ENCODE measurements around the gene ZNF497. TPM values are rescaled to one million over a fixed set of nuclear protein-coding genes. Genes with fewer than 3 reads are reported as not detected.

Gene ZNF497
- total and polyA plus RNA-seq, 2 of the 13 experiments (the other 11 are each of a cell fraction or from before 2014, with no cell fraction given) = 1.5 to 1.9 TPM

DNA sequence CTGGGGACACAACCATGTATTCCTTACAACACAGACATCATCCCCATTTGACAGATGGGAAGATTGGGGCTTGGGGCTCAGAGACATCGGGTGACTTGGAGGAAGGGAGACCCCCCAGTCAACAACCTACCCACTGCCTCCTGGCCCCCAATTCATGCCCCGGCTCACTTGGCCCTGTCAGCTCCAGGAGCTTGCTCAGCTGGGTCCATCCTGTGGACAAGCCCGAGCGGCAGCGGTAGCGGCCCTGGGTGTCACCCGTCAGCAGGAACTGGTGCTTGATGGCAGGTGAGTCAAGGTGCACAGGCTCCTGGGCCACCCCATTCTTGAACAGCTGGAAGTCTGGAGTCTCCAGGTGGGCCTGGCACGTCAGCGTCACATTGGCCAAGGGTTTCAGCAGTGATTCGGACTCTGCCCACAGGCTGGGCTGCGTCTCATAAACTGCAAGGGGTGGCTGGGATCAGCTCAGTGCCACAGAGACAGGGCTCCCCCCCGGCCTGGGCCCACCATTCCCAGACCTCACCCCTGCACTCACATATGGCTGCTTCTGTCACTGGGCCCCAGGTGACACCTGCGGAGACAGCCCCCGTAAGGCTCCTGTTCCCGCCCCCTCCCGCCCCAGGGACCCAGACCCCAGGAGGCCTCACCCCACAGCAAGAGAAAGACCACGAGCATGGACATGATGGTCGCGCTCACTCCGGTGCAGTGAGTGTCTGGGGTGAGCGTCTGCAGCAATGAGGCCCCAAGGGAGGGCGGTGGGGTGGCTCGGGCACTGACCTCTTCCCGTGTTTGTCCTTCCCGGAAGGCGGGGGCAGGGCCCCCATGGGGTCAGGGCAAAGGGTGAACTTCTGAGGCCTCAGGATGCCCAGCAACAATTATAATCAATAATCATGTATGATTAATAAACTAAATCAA, 9.5 kb downstream of the ZNF497 start, which contains the start of gene A1BG (continued):
- TF ChIP-seq, protein P1, sequence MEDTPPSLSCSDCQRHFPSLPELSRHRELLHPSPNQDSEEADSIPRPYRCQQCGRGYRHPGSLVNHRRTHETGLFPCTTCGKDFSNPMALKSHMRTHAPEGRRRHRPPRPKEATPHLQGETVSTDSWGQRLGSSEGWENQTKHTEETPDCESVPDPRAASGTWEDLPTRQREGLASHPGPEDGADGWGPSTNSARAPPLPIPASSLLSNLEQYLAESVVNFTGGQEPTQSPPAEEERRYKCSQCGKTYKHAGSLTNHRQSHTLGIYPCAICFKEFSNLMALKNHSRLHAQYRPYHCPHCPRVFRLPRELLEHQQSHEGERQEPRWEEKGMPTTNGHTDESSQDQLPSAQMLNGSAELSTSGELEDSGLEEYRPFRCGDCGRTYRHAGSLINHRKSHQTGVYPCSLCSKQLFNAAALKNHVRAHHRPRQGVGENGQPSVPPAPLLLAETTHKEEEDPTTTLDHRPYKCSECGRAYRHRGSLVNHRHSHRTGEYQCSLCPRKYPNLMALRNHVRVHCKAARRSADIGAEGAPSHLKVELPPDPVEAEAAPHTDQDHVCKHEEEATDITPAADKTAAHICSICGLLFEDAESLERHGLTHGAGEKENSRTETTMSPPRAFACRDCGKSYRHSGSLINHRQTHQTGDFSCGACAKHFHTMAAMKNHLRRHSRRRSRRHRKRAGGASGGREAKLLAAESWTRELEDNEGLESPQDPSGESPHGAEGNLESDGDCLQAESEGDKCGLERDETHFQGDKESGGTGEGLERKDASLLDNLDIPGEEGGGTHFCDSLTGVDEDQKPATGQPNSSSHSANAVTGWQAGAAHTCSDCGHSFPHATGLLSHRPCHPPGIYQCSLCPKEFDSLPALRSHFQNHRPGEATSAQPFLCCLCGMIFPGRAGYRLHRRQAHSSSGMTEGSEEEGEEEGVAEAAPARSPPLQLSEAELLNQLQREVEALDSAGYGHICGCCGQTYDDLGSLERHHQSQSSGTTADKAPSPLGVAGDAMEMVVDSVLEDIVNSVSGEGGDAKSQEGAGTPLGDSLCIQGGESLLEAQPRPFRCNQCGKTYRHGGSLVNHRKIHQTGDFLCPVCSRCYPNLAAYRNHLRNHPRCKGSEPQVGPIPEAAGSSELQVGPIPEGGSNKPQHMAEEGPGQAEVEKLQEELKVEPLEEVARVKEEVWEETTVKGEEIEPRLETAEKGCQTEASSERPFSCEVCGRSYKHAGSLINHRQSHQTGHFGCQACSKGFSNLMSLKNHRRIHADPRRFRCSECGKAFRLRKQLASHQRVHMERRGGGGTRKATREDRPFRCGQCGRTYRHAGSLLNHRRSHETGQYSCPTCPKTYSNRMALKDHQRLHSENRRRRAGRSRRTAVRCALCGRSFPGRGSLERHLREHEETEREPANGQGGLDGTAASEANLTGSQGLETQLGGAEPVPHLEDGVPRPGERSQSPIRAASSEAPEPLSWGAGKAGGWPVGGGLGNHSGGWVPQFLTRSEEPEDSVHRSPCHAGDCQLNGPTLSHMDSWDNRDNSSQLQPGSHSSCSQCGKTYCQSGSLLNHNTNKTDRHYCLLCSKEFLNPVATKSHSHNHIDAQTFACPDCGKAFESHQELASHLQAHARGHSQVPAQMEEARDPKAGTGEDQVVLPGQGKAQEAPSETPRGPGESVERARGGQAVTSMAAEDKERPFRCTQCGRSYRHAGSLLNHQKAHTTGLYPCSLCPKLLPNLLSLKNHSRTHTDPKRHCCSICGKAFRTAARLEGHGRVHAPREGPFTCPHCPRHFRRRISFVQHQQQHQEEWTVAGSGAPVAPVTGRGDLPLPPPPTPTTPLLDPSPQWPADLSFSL (CRISPR knock-in tag; IDR thresholded peaks at IDR 0.05) = no peak
- TF ChIP-seq, protein P2, sequence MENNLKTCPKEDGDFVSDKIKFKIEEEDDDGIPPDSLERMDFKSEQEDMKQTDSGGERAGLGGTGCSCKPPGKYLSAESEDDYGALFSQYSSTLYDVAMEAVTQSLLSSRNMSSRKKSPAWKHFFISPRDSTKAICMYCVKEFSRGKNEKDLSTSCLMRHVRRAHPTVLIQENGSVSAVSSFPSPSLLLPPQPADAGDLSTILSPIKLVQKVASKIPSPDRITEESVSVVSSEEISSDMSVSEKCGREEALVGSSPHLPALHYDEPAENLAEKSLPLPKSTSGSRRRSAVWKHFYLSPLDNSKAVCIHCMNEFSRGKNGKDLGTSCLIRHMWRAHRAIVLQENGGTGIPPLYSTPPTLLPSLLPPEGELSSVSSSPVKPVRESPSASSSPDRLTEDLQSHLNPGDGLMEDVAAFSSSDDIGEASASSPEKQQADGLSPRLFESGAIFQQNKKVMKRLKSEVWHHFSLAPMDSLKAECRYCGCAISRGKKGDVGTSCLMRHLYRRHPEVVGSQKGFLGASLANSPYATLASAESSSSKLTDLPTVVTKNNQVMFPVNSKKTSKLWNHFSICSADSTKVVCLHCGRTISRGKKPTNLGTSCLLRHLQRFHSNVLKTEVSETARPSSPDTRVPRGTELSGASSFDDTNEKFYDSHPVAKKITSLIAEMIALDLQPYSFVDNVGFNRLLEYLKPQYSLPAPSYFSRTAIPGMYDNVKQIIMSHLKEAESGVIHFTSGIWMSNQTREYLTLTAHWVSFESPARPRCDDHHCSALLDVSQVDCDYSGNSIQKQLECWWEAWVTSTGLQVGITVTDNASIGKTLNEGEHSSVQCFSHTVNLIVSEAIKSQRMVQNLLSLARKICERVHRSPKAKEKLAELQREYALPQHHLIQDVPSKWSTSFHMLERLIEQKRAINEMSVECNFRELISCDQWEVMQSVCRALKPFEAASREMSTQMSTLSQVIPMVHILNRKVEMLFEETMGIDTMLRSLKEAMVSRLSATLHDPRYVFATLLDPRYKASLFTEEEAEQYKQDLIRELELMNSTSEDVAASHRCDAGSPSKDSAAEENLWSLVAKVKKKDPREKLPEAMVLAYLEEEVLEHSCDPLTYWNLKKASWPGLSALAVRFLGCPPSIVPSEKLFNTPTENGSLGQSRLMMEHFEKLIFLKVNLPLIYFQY (CRISPR knock-in tag; IDR thresholded peaks at IDR 0.05; ENCODE audit: borderline replicate concordance) = peak; percentile 26; the same call in 1 of the 2 replicates
- TF ChIP-seq RXRB (CRISPR knock-in tag; IDR thresholded peaks at IDR 0.05; ENCODE audit: borderline replicate concordance) = peak; percentile 90
- no peak for TF ChIP-seq ZNF557 (CRISPR knock-in tag; IDR thresholded peaks at IDR 0.05)
- 0 out of 2 replicates have a peak, but pooled peaks have one; percentile 47 for TF ChIP-seq ZNF232 (CRISPR knock-in tag; IDR thresholded peaks at IDR 0.05; ENCODE audit: borderline replicate concordance)
- TF ChIP-seq TBP (CRISPR knock-in tag; IDR thresholded peaks at IDR 0.05) = no peak
- 0 out of 2 replicates have a peak, but pooled peaks have one; percentile 24 for TF ChIP-seq ZNF891 (CRISPR knock-in tag; IDR thresholded peaks at IDR 0.05)
- TF ChIP-seq NONO (IDR thresholded peaks at IDR 0.05) = no peak
- TF ChIP-seq NONO (CRISPR knock-in tag; conservative IDR thresholded peaks at IDR 0.05) = no peak
- no peak for TF ChIP-seq ZNF83 (CRISPR knock-in tag; IDR thresholded peaks at IDR 0.05; ENCODE audit: borderline replicate concordance)
- no peak for TF ChIP-seq FLYWCH1 (CRISPR knock-in tag; IDR thresholded peaks at IDR 0.05)
- no peak for TF ChIP-seq ARID2 (CRISPR knock-in tag; IDR thresholded peaks at IDR 0.05; ENCODE audit: borderline replicate concordance)
- TF ChIP-seq GABPA (IDR thresholded peaks at IDR 0.05; ENCODE audit: low read depth, low read length) = no peak
- TF ChIP-seq GABPA (CRISPR knock-in tag; IDR thresholded peaks at IDR 0.05; ENCODE audit: low read depth) = peak; percentile 54; the same call in 1 of the 2 replicates
- TF ChIP-seq ZNF441 (CRISPR knock-in tag; IDR thresholded peaks at IDR 0.05; ENCODE audit: borderline replicate concordance) = no peak
- TF ChIP-seq ZNF260 (CRISPR knock-in tag; IDR thresholded peaks at IDR 0.05; ENCODE audit: borderline replicate concordance, low read depth) = no peak
- peak; percentile 42; the same call in 1 of the 2 replicates for TF ChIP-seq PITX1 (CRISPR knock-in tag; IDR thresholded peaks at IDR 0.05)
- TF ChIP-seq CENPX (CRISPR knock-in tag; IDR thresholded peaks at IDR 0.05) = no peak
